HG02970 (cell line): ENCODE data around the gene CALHM3.

Source experiments
- ATAC-seq: cut with Tn5 transposase; IDR thresholded peaks from one replicate; pipeline ENCODE4 v1.9.1; 2021; ENCODE audit warnings: mild to moderate bottlenecking, moderate library complexity, moderate number of reproducible peaks; ENCODE audit not compliant: unreplicated experiment, low FRiP score

The CALHM3 gene

DNA sequence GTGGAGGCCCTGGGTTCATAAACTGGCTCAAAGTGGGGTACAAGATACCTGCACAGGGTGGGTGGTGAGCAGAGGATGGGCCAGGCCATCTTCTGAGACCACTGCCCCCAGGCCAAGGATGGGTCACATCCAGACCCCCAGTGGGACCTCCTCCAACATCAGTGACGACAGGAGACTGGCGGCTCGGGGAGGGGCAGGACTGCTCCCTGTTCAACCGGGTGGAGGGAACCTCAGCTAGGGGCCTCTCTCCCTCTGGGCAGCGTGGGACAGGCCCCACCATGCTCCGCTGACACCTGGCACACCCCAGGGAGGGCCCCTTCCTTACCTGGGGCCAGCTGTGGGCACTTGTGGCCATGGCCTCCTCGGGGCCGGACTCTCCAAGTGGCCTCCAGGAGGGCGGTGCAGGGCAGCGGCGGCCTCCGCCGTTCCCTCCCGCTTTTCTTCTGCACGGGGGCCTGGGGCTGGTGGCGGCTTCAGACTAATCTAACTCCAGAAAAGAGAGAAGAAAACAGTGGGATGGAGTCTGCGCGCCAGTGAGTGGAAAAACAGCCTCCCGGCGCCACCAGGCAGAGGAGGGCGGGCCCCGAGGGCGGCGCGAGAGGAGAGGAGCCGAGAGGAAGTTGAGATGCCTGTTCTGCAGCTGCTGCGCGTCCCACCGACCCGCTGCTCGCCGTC, 27.1 kb downstream of the CALHM3 start, which contains the start of gene CALHM2:
CALHM2 (minus strand) TSS at position 540 of the 675 bp plus-strand sequence. CDS start 2,429 bp downstream, outside the sequence.
- peak; percentile 61 for ATAC-seq

- no peak for ATAC-seq
These were observed 27.8 kb downstream of the CALHM3 start for GRCh38 chr10:103451091-103451813.

DNA sequence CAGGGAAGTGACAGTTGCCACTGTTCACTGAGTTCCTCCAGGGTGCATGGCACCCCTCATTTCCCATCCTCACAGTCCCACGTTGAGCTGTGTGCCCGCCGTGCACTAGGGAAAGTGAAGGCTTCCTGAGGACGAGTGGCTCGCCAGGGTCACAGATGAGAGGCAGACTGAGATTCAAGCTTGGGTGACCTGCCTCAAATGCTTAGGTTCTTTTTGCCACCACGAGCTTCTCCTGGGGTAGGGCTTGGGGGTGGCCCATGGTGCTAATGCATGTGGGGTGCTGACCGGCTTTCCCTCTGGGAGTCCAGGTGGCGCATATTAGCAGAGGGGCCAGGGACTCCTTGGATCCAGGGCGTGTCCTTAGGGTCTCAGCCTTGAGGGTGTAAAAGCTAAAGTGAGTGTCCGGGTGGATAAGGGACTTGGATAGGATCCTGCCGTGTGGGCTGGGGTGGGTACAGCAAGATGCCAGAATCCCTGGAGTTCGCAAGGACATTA, 28.8 kb downstream of the CALHM3 start:
- ATAC-seq = no peak

DNA sequence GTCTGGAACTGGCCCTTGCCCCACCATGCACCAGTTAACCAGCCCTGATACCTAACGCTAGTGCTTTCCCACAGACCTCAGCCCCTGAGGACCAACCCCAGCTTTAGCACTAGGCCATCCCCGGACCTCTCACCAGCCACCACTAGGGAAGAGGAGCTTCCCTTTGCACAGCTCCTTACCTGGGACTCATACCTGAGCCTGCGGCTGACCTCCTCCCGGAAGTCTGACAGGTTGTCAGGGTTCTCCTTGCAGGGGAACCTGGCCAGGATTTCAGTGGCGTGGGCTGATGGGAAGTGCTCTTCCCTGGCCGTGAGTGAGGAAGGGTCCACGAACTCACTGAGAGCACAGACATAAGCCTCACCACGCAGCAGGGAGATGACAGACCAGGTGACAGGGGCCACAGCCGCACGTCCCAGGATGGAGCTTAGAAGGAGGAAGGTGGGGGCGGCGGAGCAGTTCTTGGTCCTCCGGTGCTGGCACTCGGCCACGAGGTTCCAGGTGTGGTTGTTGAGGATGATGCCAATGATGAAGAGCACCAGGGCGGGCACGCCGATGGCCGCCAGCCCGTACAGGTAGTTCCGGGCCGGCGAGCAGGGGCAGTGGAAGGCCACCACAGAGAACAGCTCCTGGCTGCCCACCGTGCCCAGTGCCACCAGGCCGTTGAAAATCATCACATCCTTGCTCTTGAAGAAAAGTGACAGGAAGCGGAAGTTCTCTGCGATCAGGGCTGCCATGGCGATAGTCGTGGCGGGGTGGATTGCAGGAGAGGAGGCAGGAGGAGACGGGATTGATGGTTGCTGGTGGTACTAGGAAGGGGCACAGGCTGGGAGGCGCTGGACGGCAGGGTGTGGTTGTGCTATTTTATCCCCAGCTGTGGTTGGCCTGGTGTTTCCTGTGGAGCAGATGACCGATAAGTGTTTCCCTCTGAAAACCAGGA, 29.6 kb downstream of the CALHM3 start:
- ATAC-seq = no peak

DNA sequence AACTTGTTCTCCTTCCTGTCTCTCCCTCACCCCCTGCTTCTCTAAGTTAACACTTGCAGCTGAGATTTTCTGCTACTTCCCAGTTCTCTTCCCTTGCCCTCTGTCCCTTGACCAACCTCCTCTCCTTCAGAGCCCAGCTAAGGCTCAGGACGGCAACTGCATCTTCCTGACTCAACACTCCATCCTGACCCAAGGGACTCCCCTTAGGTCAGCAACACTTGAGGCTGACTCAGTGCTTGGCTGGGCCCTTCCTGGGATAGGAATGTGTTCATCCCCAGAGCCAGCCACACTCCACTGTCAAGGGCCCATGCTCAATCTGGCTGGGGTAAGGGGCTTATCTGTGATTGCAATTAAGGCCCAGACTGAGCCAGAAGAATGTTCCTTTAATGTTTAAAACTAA, 30.3 kb downstream of the CALHM3 start:
- ATAC-seq = no peak

GRCh38 chr10:103447187-103447586, 31.9 kb downstream of the CALHM3 start:
- ATAC-seq = no peak

- no peak for ATAC-seq
These were observed 33.1 kb downstream of the CALHM3 start for GRCh38 chr10:103445767-103446567.

- ATAC-seq = no peak
These were observed 33.7 kb downstream of the CALHM3 start for GRCh38 chr10:103445366-103445765.

DNA sequence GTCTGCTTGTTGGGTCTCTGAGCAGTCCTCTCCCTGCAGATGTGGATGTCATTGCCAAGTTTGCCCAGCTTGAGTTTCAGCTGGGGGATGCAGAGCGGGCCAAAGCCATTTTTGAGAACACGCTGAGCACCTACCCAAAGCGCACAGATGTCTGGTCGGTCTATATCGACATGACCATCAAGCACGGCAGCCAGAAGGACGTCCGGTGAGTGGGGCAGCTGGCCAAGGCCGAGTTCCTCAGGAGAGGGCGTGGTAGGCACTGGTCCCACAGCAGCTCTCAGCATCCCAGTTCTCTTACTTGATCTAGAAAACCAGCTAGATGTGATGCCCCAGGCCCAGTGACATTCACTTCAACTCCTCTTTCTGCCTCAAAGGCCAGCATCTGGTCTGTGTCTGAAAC, 34.6 kb downstream of the CALHM3 start:
- ATAC-seq = no peak

DNA sequence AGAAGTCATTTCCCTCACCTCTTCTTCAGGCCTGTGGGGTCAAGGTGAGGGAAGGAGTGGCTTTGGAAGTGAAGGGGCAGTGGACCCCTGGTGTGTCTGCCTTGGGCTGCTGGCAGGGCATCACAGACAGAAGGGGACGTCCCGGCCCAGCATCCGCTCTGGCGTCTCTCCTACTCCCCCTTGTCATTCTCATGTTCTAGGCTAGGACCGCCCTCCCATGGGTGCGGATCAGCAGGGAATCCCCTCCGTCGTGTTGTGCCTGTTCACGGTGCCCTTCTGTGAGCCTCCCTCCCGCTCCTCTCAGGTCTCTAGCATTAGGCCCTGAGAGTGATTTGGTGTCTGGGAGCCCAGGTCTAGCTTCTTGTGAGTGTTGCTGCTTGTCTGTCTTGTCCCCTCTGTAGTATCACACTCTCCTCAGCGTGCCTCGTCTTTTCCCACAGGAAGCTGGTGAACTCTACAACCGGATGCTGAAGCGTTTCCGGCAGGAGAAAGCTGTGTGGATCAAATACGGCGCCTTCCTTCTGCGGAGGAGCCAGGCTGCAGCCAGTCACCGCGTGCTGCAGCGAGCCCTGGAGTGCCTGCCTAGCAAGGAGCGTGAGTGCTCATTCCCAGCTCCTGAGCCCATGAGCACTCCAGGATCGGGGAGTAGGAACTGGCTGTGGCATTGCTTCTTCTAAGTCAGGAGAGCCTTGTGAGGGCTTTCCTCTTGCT, 35.4 kb downstream of the CALHM3 start:
- no peak for ATAC-seq

DNA sequence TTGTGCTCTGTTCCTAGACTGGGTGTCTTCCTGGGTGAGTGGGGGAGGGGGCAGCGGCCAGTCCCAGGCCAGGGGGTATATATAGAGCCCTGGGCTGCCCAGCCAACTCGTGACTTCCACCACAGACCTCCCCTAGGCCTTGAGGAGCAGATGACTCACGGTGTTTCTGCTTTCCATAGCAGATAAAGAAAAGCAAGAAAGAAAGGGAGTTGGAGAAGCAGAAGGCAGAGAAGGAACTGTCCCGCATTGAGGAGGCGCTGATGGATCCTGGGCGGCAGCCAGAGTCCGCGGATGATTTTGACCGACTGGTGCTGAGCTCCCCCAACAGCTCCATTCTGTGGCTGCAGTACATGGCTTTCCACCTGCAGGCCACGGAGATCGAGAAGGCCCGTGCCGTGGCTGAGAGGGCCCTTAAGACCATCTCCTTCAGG, 37.0 kb downstream of the CALHM3 start:
- no peak for ATAC-seq

DNA sequence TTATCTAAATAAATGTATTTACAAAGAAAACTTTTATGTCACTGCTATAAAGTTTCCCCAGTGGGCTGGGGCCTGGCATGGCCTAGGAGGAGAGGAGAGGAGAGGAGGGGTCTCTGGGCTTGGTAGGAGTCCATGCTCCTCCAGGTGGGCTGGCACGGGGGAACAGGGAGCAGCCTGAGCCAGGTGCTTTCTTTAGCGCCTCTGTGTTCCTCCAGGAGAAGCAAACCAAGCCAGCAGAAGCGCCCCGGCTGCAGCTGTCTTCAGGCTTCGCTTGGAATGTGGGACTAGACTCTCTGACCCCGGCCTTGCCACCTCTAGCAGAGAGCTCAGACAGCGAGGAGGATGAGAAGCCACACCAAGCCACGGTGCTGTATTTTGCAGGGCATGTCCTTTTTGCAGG, 37.4 kb downstream of the CALHM3 start:
- ATAC-seq = no peak

DNA sequence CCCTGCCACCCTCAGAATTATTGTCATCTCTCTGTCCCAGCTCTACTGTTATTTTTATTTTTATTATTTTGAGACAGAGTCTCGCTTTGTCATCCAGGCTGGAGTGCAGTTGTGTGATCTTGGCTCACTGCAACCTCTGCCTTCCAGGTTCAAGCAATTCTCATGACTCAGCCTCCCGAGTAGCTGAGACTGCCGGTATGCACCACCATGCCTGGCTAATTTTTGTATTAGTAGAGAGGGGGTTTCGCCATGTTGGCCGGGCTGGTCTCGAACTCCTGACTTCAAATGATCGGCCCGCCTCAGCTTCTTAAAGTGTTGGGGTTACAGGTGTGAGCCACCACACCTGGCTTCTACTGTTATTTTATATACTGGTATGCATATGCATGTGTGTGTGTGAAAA, 37.8 kb downstream of the CALHM3 start:
- no peak for ATAC-seq

- no peak for ATAC-seq
These were observed 38.6 kb downstream of the CALHM3 start for GRCh38 chr10:103440416-103440815.

DNA sequence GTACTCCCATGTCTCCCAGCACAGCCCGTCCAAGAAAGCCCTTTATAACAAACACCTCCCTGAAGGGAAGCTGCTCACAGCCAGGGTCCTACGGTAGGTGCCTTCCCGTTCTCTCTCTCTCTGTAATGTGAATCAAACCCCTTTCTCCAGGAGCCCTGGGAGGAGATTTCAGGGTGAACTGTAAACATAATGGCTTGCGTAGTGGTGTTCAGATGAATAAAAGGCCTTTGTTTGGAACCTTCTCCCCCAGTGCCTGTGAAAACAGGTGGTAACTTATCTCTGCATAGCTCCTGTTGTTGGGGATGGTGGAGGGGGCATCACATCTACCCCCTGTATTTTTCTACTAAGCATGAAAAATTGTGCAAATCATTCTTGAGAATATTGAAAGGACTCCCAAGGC, 39.3 kb downstream of the CALHM3 start:
- no peak for ATAC-seq

DNA sequence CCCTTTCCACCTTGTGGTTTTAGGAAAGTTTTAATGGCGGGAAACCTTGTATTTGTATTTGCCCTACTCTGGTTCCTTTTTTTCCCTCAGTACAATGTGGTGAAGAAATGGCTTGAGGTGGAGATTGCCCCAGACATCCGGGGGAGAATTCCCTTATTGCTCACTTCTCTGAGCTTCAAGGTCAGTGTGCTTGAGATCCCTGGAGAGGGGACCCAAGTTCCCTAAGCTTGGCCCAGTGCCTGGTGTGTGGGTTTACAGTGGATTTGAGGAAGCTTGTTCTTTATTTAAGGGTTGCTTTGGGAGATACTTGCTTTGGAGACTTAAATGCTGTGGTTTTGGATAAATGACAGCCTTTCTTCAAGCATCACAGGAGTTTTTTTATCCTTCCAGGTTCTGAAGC, 45.2 kb downstream of the CALHM3 start:
- no peak for ATAC-seq

DNA sequence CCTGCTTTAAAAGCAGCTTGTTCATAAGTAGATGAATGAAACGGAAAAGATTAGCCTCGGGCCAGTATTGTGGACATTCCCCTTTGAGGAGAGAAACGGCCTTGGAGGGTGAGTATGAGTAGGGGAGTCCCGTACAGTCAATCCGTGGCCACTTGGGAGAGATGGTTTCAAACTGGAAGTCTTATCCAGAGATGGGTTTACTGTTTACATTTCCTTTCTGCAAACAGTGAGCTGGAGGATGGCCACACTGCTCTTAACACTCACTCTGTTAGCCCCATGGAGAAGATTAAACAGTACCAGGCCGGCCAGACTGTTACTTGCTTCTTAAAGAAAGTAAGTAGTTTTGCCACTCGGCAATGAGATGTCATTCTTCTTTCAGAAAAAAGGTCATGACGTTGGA, 47.1 kb downstream of the CALHM3 start:
- ATAC-seq = no peak

DNA sequence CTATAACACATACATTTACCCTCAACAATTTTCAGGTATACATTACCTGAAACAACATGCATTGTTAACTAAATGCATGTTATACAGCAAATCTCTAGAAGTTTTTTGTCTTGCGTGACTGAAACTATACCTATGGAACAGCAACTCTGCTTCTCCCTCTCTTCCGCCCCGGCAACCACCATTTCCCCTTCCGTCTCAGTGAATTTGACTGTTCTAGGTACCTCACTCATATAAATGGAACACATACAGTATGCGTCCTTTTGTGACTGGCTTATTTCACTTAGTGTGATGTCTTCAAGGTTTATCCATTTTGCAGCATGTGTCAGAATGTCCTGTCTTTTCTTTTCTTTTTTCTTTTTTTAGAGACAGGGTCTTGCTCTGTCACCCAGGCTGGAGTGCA, 49.4 kb downstream of the CALHM3 start:
- ATAC-seq = no peak

- ATAC-seq = no peak
These were observed 49.9 kb downstream of the CALHM3 start for GRCh38 chr10:103428989-103429643.
